Activated T-helper 17 cell treated with anti-CD3 and anti-CD28 coated beads, Interleukin-2, amount 50 U/mL, for 72 hours (primary cell): ENCODE results near the gene BAIAP2. TPM values are rescaled to one million over a fixed set of nuclear protein-coding genes. Genes with fewer than 3 reads are reported as not detected.

Experiments
- ATAC-seq: fragments of 150-1000 bp; cut with Tn5 transposase; replicated peaks from 2 replicates; pipeline ENCODE4 v1.10.0; 2021; ENCODE audit warnings: mild to moderate bottlenecking, moderate library complexity
- H3K27ac Mint-ChIP-seq: one replicate; pipeline ENCODE4 v1.8.0; 2022; ENCODE audit warnings: mixed read lengths
- H3K27me3 Mint-ChIP-seq: one replicate; pipeline ENCODE4 v1.8.0; 2022; ENCODE audit warnings: mixed read lengths
- H3K36me3 Mint-ChIP-seq: one replicate; pipeline ENCODE4 v1.8.0; 2022; ENCODE audit warnings: low read depth, mild to moderate bottlenecking, mixed read lengths
- H3K4me1 Mint-ChIP-seq: one replicate; pipeline ENCODE4 v1.8.0; 2022; ENCODE audit warnings: mixed read lengths
- H3K4me3 Mint-ChIP-seq: one replicate; pipeline ENCODE4 v1.8.0; 2022; ENCODE audit warnings: mild to moderate bottlenecking, mixed read lengths
- H3K9me3 Mint-ChIP-seq: one replicate; pipeline ENCODE4 v1.8.0; 2022; ENCODE audit warnings: mixed read lengths
- total RNA-seq, 2 donors: library from RNA; stranded (reverse); gene quantifications; one replicate each; pipeline ENCODE4 v1.2.3, GENCODE V29; 2022

The BAIAP2 gene
- total RNA-seq, 2 donors from 2014 or later = 4.6 to 4.8 TPM

GRCh38 chr17:81036197-81036941 is 1.4 kb downstream of the BAIAP2 start:
- H3K36me3 Mint-ChIP-seq = no peaks in the 10 kb centered on the region
- H3K4me3 Mint-ChIP-seq = peak overlapping the region; percentile 61
- no peaks in the 10 kb centered on the region for H3K4me1 Mint-ChIP-seq
- peaks cover 10% of the 10 kb centered on the region for H3K27me3 Mint-ChIP-seq
- H3K27ac Mint-ChIP-seq = no peak overlapping the region
- ATAC-seq = no peak
- no peaks in the 10 kb centered on the region for H3K9me3 Mint-ChIP-seq

GRCh38 chr17:81037026-81037797 is 2.3 kb downstream of the BAIAP2 start:
- peaks cover 10% of the 10 kb centered on the region for H3K27me3 Mint-ChIP-seq
- H3K36me3 Mint-ChIP-seq = no peaks in the 10 kb centered on the region
- H3K4me3 Mint-ChIP-seq = no peak overlapping the region
- H3K4me1 Mint-ChIP-seq = no peaks in the 10 kb centered on the region
- no peak overlapping the region for H3K27ac Mint-ChIP-seq
- H3K9me3 Mint-ChIP-seq = no peaks in the 10 kb centered on the region
- ATAC-seq = no peak

- H3K36me3 Mint-ChIP-seq = no peaks in the 10 kb centered on the region
- H3K4me3 Mint-ChIP-seq = no peak overlapping the region
- ATAC-seq = no peak
- no peak overlapping the region for H3K27ac Mint-ChIP-seq
- H3K4me1 Mint-ChIP-seq = no peaks in the 10 kb centered on the region
- no peaks in the 10 kb centered on the region for H3K9me3 Mint-ChIP-seq
- H3K27me3 Mint-ChIP-seq = peaks cover 9% of the 10 kb centered on the region
Measured at GRCh38 chr17:81037798-81038733, 3.1 kb downstream of the BAIAP2 start.

- peaks cover under 1% of the 10 kb centered on the region for H3K27me3 Mint-ChIP-seq
- H3K27ac Mint-ChIP-seq = no peak overlapping the region
- no peaks in the 10 kb centered on the region for H3K4me1 Mint-ChIP-seq
- H3K9me3 Mint-ChIP-seq = no peaks in the 10 kb centered on the region
- H3K36me3 Mint-ChIP-seq = no peaks in the 10 kb centered on the region
- no peak overlapping the region for H3K4me3 Mint-ChIP-seq
- ATAC-seq = no peak
Measured at GRCh38 chr17:81039096-81039495, 4.1 kb downstream of the BAIAP2 start.

GRCh38 chr17:81039854-81040758 is 5.2 kb downstream of the BAIAP2 start:
- Mint-ChIP-seq H3K4me3 (no peak overlapping the region), H3K27me3 (no peaks in the 10 kb centered on the region), H3K36me3 (no peaks in the 10 kb centered on the region), H3K4me1 (no peaks in the 10 kb centered on the region), H3K27ac (no peak overlapping the region), H3K9me3 (no peaks in the 10 kb centered on the region)
- no peak for ATAC-seq

GRCh38 chr17:81040791-81041337 is 5.9 kb downstream of the BAIAP2 start:
- peak; percentile 42 for ATAC-seq
- Mint-ChIP-seq H3K9me3 (no peaks in the 10 kb centered on the region), H3K27me3 (no peaks in the 10 kb centered on the region), H3K36me3 (no peaks in the 10 kb centered on the region), H3K4me1 (no peaks in the 10 kb centered on the region), H3K27ac (no peak overlapping the region), H3K4me3 (no peak overlapping the region)

- Mint-ChIP-seq H3K27ac (no peak overlapping the region), H3K9me3 (no peaks in the 10 kb centered on the region), H3K4me1 (no peaks in the 10 kb centered on the region), H3K36me3 (no peaks in the 10 kb centered on the region), H3K27me3 (no peaks in the 10 kb centered on the region), H3K4me3 (no peak overlapping the region)
- ATAC-seq = no peak
Measured at GRCh38 chr17:81042606-81043005, 7.7 kb downstream of the BAIAP2 start.

- H3K9me3 Mint-ChIP-seq = no peaks in the 10 kb centered on the region
- H3K36me3 Mint-ChIP-seq = no peaks in the 10 kb centered on the region
- H3K4me1 Mint-ChIP-seq = no peaks in the 10 kb centered on the region
- no peak overlapping the region for H3K27ac Mint-ChIP-seq
- ATAC-seq = no peak
- H3K4me3 Mint-ChIP-seq = no peak overlapping the region
- no peaks in the 10 kb centered on the region for H3K27me3 Mint-ChIP-seq
Measured at GRCh38 chr17:81043319-81043724, 8.4 kb downstream of the BAIAP2 start.

- Mint-ChIP-seq H3K27me3 (no peaks in the 10 kb centered on the region), H3K4me1 (no peaks in the 10 kb centered on the region), H3K36me3 (no peaks in the 10 kb centered on the region), H3K9me3 (no peaks in the 10 kb centered on the region), H3K27ac (no peak overlapping the region), H3K4me3 (no peak overlapping the region)
- no peak for ATAC-seq
Measured at GRCh38 chr17:81043725-81044427, 8.9 kb downstream of the BAIAP2 start.

- H3K27ac Mint-ChIP-seq = no peak overlapping the region
- H3K4me3 Mint-ChIP-seq = no peak overlapping the region
- no peaks in the 10 kb centered on the region for H3K27me3 Mint-ChIP-seq
- H3K36me3 Mint-ChIP-seq = no peaks in the 10 kb centered on the region
- H3K4me1 Mint-ChIP-seq = no peaks in the 10 kb centered on the region
- no peaks in the 10 kb centered on the region for H3K9me3 Mint-ChIP-seq
- ATAC-seq = no peak
Measured at GRCh38 chr17:81044428-81044763, 9.4 kb downstream of the BAIAP2 start.

GRCh38 chr17:81044764-81045589 is 10.0 kb downstream of the BAIAP2 start:
- no peak overlapping the region for H3K27ac Mint-ChIP-seq
- no peak for ATAC-seq

GRCh38 chr17:81045590-81046095 is 10.7 kb downstream of the BAIAP2 start:
- H3K4me3 Mint-ChIP-seq = no peak overlapping the region
- H3K27me3 Mint-ChIP-seq = no peaks in the 10 kb centered on the region
- no peaks in the 10 kb centered on the region for H3K9me3 Mint-ChIP-seq
- no peak for ATAC-seq
- H3K4me1 Mint-ChIP-seq = no peaks in the 10 kb centered on the region
- H3K27ac Mint-ChIP-seq = no peak overlapping the region
- no peaks in the 10 kb centered on the region for H3K36me3 Mint-ChIP-seq

More at GRCh38 chr17:81044764-81045589, 10.0 kb downstream of the BAIAP2 start:
- no peaks in the 10 kb centered on the region for H3K36me3 Mint-ChIP-seq
- H3K4me3 Mint-ChIP-seq = no peak overlapping the region
- no peaks in the 10 kb centered on the region for H3K9me3 Mint-ChIP-seq
- H3K27me3 Mint-ChIP-seq = no peaks in the 10 kb centered on the region
- no peaks in the 10 kb centered on the region for H3K4me1 Mint-ChIP-seq
